Diencephalon (tissue), 1 donor: ENCODE results near the gene ADO. TPM values are rescaled to one million over a fixed set of nuclear protein-coding genes. Genes with fewer than 3 reads are reported as not detected.

ENCODE experiments used
- total RNA-seq: library from RNA; depleted of rRNA; stranded (reverse); fragments of >200 nt; gene quantifications from one replicate; pipeline ENCODE4 v1.2.3, GENCODE V29; 2014

Gene ADO
- 39.9 TPM for total RNA-seq

DNA sequence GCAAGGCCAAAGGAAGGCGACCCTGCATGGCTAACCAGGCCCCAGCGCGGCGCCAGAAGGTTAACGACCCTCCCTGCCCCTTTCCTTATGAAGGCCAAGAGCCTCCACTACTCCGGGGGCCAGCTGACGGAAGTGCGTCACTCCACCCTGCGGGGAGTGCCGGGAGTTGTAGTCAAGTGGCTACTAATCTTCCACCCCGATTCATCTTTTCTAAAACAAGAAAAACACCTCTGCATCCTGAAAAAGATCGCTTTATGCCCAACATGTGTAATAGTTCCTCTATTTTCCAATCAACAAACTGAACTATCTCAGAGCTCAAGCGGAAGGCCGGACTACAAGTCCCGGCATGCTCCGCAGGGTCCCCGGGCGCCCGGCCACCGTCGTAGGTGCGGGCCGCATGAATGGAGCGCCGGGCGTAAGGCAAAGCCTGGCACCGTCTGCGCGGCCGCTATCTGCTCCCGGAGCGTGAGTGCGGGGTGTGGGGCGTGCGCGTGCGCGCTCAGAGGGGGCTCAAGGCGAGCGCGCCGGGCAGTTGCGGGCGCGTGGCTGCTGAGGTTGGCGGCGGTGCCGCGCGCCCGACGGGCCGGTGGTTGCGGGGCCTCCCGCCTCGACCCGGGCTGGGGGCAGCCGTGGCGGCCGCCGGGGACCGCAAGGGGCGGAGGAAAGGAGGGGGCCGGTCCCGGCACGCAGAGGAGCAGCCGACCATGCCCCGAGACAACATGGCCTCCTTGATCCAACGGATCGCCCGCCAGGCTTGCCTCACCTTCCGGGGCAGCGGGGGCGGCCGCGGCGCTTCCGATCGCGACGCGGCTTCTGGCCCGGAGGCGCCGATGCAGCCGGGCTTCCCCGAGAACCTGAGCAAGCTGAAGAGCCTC lies at the start of gene ADO:
ADO (plus strand) TSS at position 365 of the 875 bp plus-strand sequence; CDS start at position 705, 340 bp downstream.

DNA sequence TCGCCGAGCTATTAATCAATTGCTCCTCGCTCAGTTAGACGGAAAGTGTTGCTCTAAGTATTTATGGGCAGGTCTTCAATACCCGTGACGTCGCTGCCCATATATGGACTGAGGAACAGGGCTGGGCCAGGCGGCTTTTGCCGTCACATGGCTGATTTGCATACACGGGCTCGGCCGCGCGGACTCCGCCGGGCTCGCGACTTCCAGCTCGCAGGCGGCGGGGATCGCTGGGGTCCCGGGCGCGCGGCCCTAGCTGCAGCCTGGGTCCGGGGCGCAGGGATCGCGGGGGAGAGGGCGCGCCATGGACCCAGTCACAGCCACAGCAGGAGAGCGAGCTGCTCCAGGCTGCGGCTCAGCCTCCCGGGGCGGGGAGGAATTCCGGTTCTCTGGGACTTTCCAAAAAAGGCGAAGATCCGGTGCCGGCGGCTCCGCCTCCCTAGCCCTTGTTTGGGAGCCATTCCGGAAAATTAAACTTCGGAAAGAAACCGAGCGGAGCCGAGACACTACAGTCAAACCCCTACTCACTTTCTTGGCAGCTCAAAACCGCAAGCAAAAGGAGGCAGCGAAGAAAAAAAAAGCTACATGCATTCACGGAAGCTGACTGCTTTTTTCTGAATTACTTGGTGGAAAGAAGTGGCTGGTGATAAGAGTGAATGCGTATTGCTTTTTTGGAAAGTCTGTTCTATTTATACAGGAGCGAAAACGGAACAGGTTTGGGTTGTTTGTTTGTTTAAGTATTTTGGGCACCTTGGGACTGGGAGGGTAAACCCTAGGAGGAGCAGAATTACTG lies 12.0 kb downstream of the ADO start, which contains the start of gene EGR2:
EGR2 (minus strand) TSS at position 36 of the 790 bp plus-strand sequence. CDS start 337 bp downstream, outside the sequence.

Other genes starting within 250 kb of the ADO start
- gene EGR2, start 11.6 kb downstream of the ADO start, total RNA-seq: 1.2 TPM